Measurements from ENCODE around the gene HLA-E.

DNA sequence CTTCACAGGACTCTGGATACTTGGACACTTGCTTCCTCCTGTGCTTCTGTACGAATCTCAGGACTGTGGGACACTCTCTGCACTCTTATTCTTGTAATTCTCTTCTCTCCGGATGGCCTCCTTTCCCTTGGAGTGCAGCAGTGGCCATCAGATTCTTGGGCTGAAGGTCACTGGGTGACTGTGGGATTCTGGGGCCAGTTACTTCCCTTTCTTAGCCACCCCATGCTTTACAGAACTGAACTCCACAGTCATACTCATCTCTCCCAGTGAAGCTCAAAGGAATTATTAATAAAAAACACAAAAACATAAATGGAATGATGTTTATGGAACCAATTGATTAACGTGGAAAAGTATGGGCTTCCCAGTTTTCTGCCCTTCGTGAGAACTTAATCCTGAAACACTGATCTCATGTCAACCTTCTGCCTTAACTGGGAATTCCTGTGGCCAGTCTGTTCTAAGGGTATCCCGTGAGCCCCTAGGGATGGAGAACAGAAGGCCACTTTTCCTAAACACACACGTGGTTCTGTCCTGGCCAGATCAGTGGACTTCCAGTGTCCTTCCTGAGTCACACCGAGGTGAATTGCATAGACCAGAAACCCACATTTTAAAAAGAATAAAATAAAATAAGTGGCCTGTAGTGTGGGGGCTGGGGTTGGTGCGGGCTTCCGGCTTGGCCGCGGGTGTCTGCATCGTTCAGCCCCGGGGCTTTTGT is 23.6 kb upstream of the HLA-E start:
- TF ChIP-seq CTCF (IDR thresholded peaks at IDR 0.05) (no peak), POLR2A (IDR thresholded peaks at IDR 0.05) (no peak)
